ENCODE data around the gene EHMT1. TPM values are rescaled to one million over a fixed set of nuclear protein-coding genes. Genes with fewer than 3 reads are reported as not detected.
A peak's percentile ranks its signal among the peaks of the same experiment; 100 is the strongest.
"Not testable (repeated sequence)": the region's sequence is repeated elsewhere in the genome, so short reads cannot be mapped to it uniquely, and the experiment has no call there.

The EHMT1 gene
- polyA plus RNA-seq, 3 donors from 2014 or later: 14.1 to 62.7 (median 14.8) TPM

DNA sequence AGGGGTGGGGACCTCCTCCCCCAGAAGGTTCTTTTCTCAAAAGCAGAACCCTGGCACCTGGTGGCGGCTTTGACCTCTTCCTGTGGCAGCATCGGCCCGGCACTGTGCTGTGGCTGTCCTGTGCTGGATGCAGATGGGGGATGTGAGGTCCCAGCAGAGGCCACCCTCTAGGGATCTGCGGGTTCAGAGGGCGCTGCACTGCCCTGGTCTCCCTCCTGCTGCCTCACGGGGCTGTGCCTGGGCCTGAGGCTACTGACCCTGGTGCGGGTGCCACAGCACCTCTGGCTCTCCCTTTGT lies 182.2 kb downstream of the EHMT1 start:
- H3K27me3 Mint-ChIP-seq (ENCODE audit: low read depth in 3 of 3): peaks cover 1 to 10% (median 2%) of the 10 kb centered on the region in 3 donors
- peaks cover 17 to 45% (median 20%) of the 10 kb centered on the region in 3 donors for H3K36me3 Mint-ChIP-seq
- H3K27ac Mint-ChIP-seq: no peak overlapping the region
- no peaks in the 10 kb centered on the region for H3K9me3 Mint-ChIP-seq
- no peak overlapping the region for H3K4me3 Mint-ChIP-seq
- no peak for DNase-seq
- peaks cover 0 to 2% of the 10 kb centered on the region in 2 donors for H3K4me1 Mint-ChIP-seq

DNA sequence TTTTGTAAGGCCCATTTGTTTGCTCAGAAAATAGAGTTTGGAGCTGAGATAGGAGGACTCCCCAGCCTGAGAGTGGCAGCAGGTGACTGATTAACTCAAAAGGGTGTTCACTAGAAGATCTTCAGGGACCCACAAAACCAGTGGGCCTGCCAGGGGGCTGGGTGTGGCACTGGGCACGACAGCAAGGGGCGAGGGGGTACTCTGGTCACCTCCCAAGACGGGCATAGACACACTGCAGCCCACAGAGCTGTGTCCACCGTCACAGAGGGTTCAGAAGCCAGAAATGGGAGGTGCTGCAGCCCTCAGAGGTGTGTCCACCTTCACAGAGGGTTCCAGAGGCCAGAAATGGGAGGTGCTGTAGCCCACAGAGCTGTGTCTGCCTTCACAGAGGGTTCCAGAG lies 183.2 kb downstream of the EHMT1 start:
- peaks cover 0 to 10% (median 1%) of the 10 kb centered on the region in 3 donors for H3K27me3 Mint-ChIP-seq (ENCODE audit: low read depth in 3 of 3)
- no peaks in the 10 kb centered on the region for H3K9me3 Mint-ChIP-seq
- H3K4me3 Mint-ChIP-seq: no peak overlapping the region
- DNase-seq: no peak
- peaks cover 2 to 6% of the 10 kb centered on the region in 2 donors for H3K4me1 Mint-ChIP-seq
- peaks cover 13 to 42% (median 20%) of the 10 kb centered on the region in 3 donors for H3K36me3 Mint-ChIP-seq
- H3K27ac Mint-ChIP-seq: peak overlapping the region in 2 of 6 donors; percentile 7 to 62

- H3K4me3 Mint-ChIP-seq: no peak overlapping the region
- peaks cover 9 to 39% (median 17%) of the 10 kb centered on the region in 3 donors for H3K36me3 Mint-ChIP-seq
- peaks cover 1 to 10% (median 1%) of the 10 kb centered on the region in 3 donors for H3K27me3 Mint-ChIP-seq (ENCODE audit: low read depth in 3 of 3)
- H3K9me3 Mint-ChIP-seq: no peaks in the 10 kb centered on the region
- DNase-seq: no peak
- peaks cover 6 to 13% of the 10 kb centered on the region in 2 donors for H3K4me1 Mint-ChIP-seq
- peak overlapping the region in 1 of 6 donors; percentile 76 for H3K27ac Mint-ChIP-seq
Observed at GRCh38 chr9:137802521-137803243, 183.9 kb downstream of the EHMT1 start.

DNA sequence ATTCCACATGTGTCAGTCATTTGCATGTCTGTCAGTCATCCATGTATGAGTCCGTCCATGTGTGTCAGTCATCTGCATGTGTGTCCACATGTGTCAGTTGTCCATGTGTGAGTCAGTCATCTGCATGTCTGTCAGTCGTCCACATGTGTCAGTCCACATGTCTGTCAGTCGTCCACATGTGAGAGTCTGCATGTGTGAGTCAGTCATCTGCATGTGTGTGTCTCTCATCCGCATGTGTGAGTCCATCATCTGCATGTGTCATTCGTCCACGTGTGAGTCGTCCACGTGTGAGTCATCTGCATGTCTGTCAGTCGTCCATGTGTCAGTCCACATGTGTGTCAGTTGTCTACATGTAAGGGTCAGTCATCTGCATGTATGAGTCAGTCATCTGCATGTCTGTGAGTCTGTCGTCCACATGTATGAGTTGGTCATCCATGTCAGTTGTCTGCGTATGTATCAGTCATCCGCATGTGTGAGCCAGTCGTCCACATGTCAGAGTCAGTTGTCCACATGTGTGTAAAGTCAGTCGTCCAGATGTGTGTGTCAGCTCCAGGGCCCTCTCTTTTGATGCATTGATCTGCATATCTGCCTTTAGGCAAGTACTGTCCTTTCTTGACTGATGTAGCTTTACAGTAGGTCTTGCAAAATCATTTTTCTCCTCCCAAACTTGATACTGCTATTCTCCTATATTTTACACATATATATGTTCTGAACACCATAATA lies 186.3 kb downstream of the EHMT1 start:
- Mint-ChIP-seq H3K27me3 (ENCODE audit: low read depth in 3 of 3) (peaks cover 0 to 3% (median 1%) of the 10 kb centered on the region in 3 donors), H3K4me1 (peaks cover 13 to 22% of the 10 kb centered on the region in 2 donors), H3K27ac (peak overlapping the region in 3 of 6 donors; percentile 12 to 62 (median 39)), H3K4me3 (no peak overlapping the region), H3K9me3 (no peaks in the 10 kb centered on the region), H3K36me3 (peaks cover 0 to 32% (median 3%) of the 10 kb centered on the region in 3 donors)
- no peak for DNase-seq

DNA sequence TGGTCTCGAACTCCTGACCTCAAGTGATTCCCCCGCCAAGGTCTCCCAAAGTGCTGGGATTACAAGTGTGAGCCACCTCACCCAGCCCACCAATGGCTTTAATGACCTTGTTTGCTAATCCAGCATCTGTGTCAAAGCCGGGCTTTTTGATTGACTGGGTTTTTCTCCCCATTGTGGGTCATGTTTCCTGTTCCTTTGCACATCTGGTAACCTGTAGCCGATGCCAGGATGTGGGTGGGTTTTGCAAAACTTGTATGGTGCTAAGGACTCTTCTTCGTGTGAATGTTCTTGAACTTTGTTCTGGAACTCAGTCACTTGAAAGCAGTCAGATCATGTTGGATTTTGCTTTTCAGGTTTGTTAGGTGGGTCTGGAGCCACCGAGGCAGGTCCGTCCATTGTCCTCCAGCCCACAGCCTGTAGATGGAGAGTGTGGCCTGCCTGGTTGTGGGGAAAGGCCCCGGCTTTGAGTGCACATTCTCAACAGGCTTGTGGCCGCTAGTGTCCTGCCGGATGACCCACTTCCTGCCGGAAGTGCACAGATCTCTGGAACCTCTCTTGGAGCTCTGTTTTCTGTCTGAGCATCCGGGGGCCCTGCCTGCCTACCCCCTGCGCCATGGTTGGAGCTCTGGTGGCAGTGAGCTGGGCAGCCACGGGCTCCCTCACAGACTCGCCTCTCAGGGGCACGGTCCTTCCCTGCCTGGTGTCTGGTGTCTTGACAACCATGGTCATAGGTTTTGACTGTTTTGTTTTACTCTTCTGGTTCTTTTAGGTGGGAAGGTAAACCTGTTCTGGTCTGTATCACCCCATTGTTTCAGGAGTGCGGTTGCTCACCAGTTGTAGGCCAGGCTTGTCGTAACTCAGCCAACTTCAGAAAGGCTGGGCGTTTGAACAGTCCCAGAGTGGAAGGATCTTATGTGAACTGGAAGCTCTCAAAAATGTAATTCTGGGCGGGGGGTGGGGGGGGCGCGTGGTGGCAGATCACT lies 189.2 kb downstream of the EHMT1 start:
- Mint-ChIP-seq H3K9me3 (no peaks in the 10 kb centered on the region), H3K4me1 (peaks cover 13 to 22% of the 10 kb centered on the region in 2 donors), H3K27me3 (ENCODE audit: low read depth in 3 of 3) (peaks cover 0 to 3% (median 1%) of the 10 kb centered on the region in 3 donors), H3K4me3 (peak overlapping the region in 1 of 5 donors; percentile 30), H3K27ac (peak overlapping the region in 4 of 6 donors; percentile 17 to 62 (median 42)), H3K36me3 (peaks cover 4 to 29% (median 4%) of the 10 kb centered on the region in 3 donors)
- DNase-seq: peak in 1 of 3 donors; percentile 6

GRCh38 chr9:137809040-137809576 lies 190.3 kb downstream of the EHMT1 start:
- Mint-ChIP-seq H3K27ac (no peak overlapping the region), H3K9me3 (no peaks in the 10 kb centered on the region)

GRCh38 chr9:137809726-137810450 lies 191.1 kb downstream of the EHMT1 start:
- not testable (repeated sequence) for H3K4me3 Mint-ChIP-seq

More at GRCh38 chr9:137809040-137809576, 190.3 kb downstream of the EHMT1 start:
- H3K36me3 Mint-ChIP-seq: peaks cover 4 to 21% (median 4%) of the 10 kb centered on the region in 3 donors
- H3K27me3 Mint-ChIP-seq (ENCODE audit: low read depth in 3 of 3): peaks cover 0 to 3% (median 2%) of the 10 kb centered on the region in 3 donors
- peaks cover 13 to 22% of the 10 kb centered on the region in 2 donors for H3K4me1 Mint-ChIP-seq
- H3K4me3 Mint-ChIP-seq: no peak overlapping the region
- DNase-seq: no peak

DNA sequence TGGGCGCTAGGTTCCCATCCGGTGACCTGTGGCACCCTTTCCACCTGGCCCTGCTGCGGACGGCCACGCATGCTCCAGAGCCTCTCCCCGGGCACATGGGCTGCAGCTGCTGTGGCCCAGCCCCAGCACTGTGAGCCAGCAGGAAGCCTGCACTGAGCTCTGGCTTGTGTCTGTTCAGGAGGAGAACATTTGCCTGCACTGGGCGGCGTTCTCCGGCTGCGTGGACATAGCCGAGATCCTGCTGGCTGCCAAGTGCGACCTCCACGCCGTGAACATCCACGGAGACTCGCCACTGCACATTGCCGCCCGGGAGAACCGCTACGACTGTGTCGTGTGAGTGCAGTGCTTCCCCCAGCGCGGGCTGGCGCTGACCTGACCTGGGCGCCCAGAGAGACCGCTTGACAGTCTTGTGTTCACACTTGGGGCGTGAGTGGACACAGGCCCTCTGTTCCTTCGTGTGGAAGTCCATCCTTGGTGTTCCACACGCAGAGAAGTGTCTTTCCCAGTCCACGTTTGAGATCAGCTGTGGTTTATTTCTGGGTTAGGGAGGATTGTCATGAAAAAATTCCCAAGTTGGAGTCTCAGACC lies 192.6 kb downstream of the EHMT1 start:
- Mint-ChIP-seq H3K36me3 (peaks cover 12 to 27% (median 13%) of the 10 kb centered on the region in 3 donors), H3K9me3 (no peaks in the 10 kb centered on the region), H3K27ac (no peak overlapping the region), H3K4me1 (peaks cover 11 to 22% of the 10 kb centered on the region in 2 donors), H3K27me3 (ENCODE audit: low read depth in 3 of 3) (peaks cover 0 to 5% (median 3%) of the 10 kb centered on the region in 3 donors), H3K4me3 (no peak overlapping the region)
- DNase-seq: no peak

More at GRCh38 chr9:137809726-137810450, 191.1 kb downstream of the EHMT1 start:
- H3K36me3 Mint-ChIP-seq: peaks cover 7 to 21% (median 8%) of the 10 kb centered on the region in 3 donors
- H3K27me3 Mint-ChIP-seq (ENCODE audit: low read depth in 3 of 3); H3K9me3 Mint-ChIP-seq; DNase-seq; H3K27ac Mint-ChIP-seq: not testable (repeated sequence)
- H3K4me1 Mint-ChIP-seq: peaks cover 11 to 22% of the 10 kb centered on the region in 2 donors

GRCh38 chr9:137812356-137813023 lies 193.7 kb downstream of the EHMT1 start:
- Mint-ChIP-seq H3K4me3 (no peak overlapping the region), H3K27me3 (ENCODE audit: low read depth in 3 of 3) (peaks cover 3 to 6% (median 4%) of the 10 kb centered on the region in 3 donors), H3K27ac (peak overlapping the region in 1 of 6 donors; percentile 34), H3K9me3 (no peaks in the 10 kb centered on the region), H3K36me3 (peaks cover 12 to 37% (median 18%) of the 10 kb centered on the region in 3 donors), H3K4me1 (peaks cover 9 to 11% of the 10 kb centered on the region in 2 donors)
- DNase-seq: no peak

DNA sequence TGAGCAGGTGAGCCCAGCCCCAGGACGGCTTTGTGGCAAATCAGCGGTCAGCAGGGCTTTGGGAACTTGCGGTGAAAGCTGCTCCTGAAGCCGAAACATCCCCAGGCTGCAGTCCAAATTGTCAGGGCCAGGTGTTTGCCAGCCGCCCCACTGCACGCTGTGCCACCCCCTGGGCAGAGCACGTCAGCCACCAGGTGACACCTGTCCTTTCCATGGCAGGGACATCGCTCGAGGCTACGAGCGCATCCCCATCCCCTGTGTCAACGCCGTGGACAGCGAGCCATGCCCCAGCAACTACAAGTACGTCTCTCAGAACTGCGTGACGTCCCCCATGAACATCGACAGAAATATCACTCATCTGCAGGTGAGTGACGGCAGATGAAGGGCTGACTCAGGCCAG lies 194.4 kb downstream of the EHMT1 start:
- H3K36me3 Mint-ChIP-seq: peaks cover 12 to 44% (median 25%) of the 10 kb centered on the region in 3 donors
- H3K4me1 Mint-ChIP-seq: peaks cover 3 to 4% of the 10 kb centered on the region in 2 donors
- no peaks in the 10 kb centered on the region for H3K9me3 Mint-ChIP-seq
- DNase-seq: no peak
- H3K27me3 Mint-ChIP-seq (ENCODE audit: low read depth in 3 of 3): peaks cover 3 to 6% (median 4%) of the 10 kb centered on the region in 3 donors
- H3K4me3 Mint-ChIP-seq: no peak overlapping the region
- H3K27ac Mint-ChIP-seq: no peak overlapping the region

DNA sequence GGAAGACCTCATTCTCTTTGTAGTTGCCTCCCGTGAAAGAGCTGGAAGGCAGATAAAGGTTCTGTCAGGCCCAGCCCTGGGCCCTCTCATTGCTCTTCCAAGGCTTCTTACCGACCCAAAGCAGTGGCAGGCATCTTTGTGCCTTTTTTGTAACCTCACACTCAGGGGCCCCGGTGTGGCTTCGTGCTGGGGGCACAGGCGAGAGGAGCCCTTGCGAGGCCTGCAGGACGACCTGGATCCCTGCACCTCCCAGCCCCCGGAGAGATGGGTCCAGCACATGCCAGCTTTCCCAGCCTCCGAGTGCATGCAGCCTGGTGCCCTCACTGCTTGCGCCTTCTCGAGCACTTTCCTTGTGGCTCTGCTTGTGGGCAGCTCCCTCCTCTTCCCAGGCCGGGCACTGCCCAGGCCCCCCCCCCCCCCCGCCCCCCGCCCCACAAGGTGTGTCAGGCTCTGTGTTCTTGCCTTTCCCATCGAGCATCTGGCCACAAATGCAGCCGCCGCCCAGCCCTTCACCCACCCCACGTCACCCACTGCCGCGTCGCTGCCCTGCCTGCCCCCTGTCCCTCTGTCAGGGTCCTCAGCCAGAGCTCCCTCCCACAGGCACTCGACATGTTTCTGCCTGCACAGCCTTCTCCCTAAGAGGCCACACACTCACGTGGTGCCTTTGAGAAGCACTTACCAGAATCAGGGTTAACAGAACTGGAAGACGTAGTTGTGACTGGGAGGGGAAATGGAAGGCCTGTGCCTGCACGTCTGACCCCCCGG lies 195.0 kb downstream of the EHMT1 start:
- DNase-seq: no peak
- Mint-ChIP-seq H3K27me3 (ENCODE audit: low read depth in 3 of 3) (peaks cover 3 to 6% (median 4%) of the 10 kb centered on the region in 3 donors), H3K36me3 (peaks cover 12 to 46% (median 27%) of the 10 kb centered on the region in 3 donors), H3K27ac (no peak overlapping the region), H3K4me3 (no peak overlapping the region), H3K4me1 (no peaks in the 10 kb centered on the region), H3K9me3 (no peaks in the 10 kb centered on the region)
